Activated T-cell treated with anti-CD3 and anti-CD28 coated beads, Interleukin-2, amount 50 U/mL, for 24 hours (primary cell): ENCODE measurements around the gene C11orf86.
"Not testable (repeated sequence)": the region's sequence is repeated elsewhere in the genome, so short reads cannot be mapped to it uniquely, and the experiment has no call there.

Experiments
- DNase-seq: peaks from one replicate; pipeline ENCODE4 v3.0.0-alpha.2; 2020
- H3K27ac Mint-ChIP-seq: 2 replicates; pipeline ENCODE4 v1.8.0; 2020; ENCODE audit warnings: mild to moderate bottlenecking, mixed read lengths
- H3K27me3 Mint-ChIP-seq: 2 replicates; pipeline ENCODE4 v1.8.0; 2020; ENCODE audit warnings: mixed read lengths
- H3K36me3 Mint-ChIP-seq: 2 replicates; pipeline ENCODE4 v1.8.0; 2020; ENCODE audit warnings: low read depth, mixed read lengths
- H3K4me1 Mint-ChIP-seq: 2 replicates; pipeline ENCODE4 v1.8.0; 2020; ENCODE audit warnings: low read depth, mixed read lengths
- H3K4me3 Mint-ChIP-seq: 2 replicates; pipeline ENCODE4 v1.8.0; 2020; ENCODE audit warnings: mild to moderate bottlenecking, moderate library complexity, mixed read lengths
- H3K9me3 Mint-ChIP-seq: 2 replicates; pipeline ENCODE4 v1.8.0; 2020; ENCODE audit warnings: mixed read lengths

The C11orf86 gene

GRCh38 chr11:66992041-66992440 is 16.9 kb downstream of the C11orf86 start:
- no peak overlapping the region for H3K27ac Mint-ChIP-seq
- H3K9me3 Mint-ChIP-seq, result no peaks in the 10 kb centered on the region
- H3K36me3 Mint-ChIP-seq, result no peaks in the 10 kb centered on the region
- H3K27me3 Mint-ChIP-seq, result peaks cover 26% of the 10 kb centered on the region
- H3K4me1 Mint-ChIP-seq, result no peaks in the 10 kb centered on the region
- no peak for DNase-seq
- H3K4me3 Mint-ChIP-seq, result no peak overlapping the region

GRCh38 chr11:66996609-66997273 is 21.6 kb downstream of the C11orf86 start:
- Mint-ChIP-seq H3K27me3 (peaks cover 16% of the 10 kb centered on the region), H3K4me1 (no peaks in the 10 kb centered on the region), H3K4me3 (no peak overlapping the region), H3K36me3 (no peaks in the 10 kb centered on the region), H3K9me3 (no peaks in the 10 kb centered on the region), H3K27ac (no peak overlapping the region)
- no peak for DNase-seq

- Mint-ChIP-seq H3K27me3 (peaks cover 7% of the 10 kb centered on the region), H3K9me3 (no peaks in the 10 kb centered on the region)
Measured at GRCh38 chr11:66999555-66999954, 24.5 kb downstream of the C11orf86 start.

GRCh38 chr11:67001332-67001731 is 26.2 kb downstream of the C11orf86 start:
- Mint-ChIP-seq H3K4me1 (peaks cover 4% of the 10 kb centered on the region), H3K9me3 (no peaks in the 10 kb centered on the region), H3K4me3 (no peak overlapping the region), H3K27me3 (peaks cover 5% of the 10 kb centered on the region), H3K36me3 (no peaks in the 10 kb centered on the region), H3K27ac (no peak overlapping the region)
- no peak for DNase-seq

More at GRCh38 chr11:66999555-66999954, 24.5 kb downstream of the C11orf86 start:
- Mint-ChIP-seq H3K36me3 (no peaks in the 10 kb centered on the region), H3K27ac (no peak overlapping the region), H3K4me1 (no peaks in the 10 kb centered on the region), H3K4me3 (no peak overlapping the region)
- no peak for DNase-seq

GRCh38 chr11:67002297-67002913 is 27.3 kb downstream of the C11orf86 start:
- Mint-ChIP-seq H3K4me3 (no peak overlapping the region), H3K4me1 (peaks cover 10% of the 10 kb centered on the region), H3K27ac (no peak overlapping the region), H3K27me3 (no peaks in the 10 kb centered on the region), H3K36me3 (no peaks in the 10 kb centered on the region), H3K9me3 (no peaks in the 10 kb centered on the region)
- DNase-seq, result no peak

- peaks cover 10% of the 10 kb centered on the region for H3K4me1 Mint-ChIP-seq
- no peak overlapping the region for H3K27ac Mint-ChIP-seq
- no peaks in the 10 kb centered on the region for H3K36me3 Mint-ChIP-seq
- no peaks in the 10 kb centered on the region for H3K9me3 Mint-ChIP-seq
- DNase-seq, result no peak
- H3K4me3 Mint-ChIP-seq, result no peak overlapping the region
- no peaks in the 10 kb centered on the region for H3K27me3 Mint-ChIP-seq
Measured at GRCh38 chr11:67002921-67003411, 27.9 kb downstream of the C11orf86 start.

GRCh38 chr11:67005200-67005599 is 30.1 kb downstream of the C11orf86 start:
- H3K4me3 Mint-ChIP-seq, result not testable (repeated sequence)

GRCh38 chr11:67006029-67006884 is 31.2 kb downstream of the C11orf86 start:
- DNase-seq, result peak; percentile 46
- H3K27ac Mint-ChIP-seq, result no peak overlapping the region
- H3K4me3 Mint-ChIP-seq, result no peak overlapping the region
- no peaks in the 10 kb centered on the region for H3K27me3 Mint-ChIP-seq
- H3K36me3 Mint-ChIP-seq, result no peaks in the 10 kb centered on the region
- H3K9me3 Mint-ChIP-seq, result no peaks in the 10 kb centered on the region
- H3K4me1 Mint-ChIP-seq, result peaks cover 10% of the 10 kb centered on the region

More at GRCh38 chr11:67005200-67005599, 30.1 kb downstream of the C11orf86 start:
- not testable (repeated sequence) for H3K27ac Mint-ChIP-seq, H3K27me3 Mint-ChIP-seq, H3K9me3 Mint-ChIP-seq, DNase-seq, H3K36me3 Mint-ChIP-seq
- H3K4me1 Mint-ChIP-seq, result peaks cover 10% of the 10 kb centered on the region

- Mint-ChIP-seq H3K4me1 (peaks cover 10% of the 10 kb centered on the region), H3K9me3 (no peaks in the 10 kb centered on the region), H3K36me3 (no peaks in the 10 kb centered on the region), H3K27me3 (no peaks in the 10 kb centered on the region), H3K4me3 (no peak overlapping the region), H3K27ac (no peak overlapping the region)
- no peak for DNase-seq
Measured at GRCh38 chr11:67007126-67007525, 32.0 kb downstream of the C11orf86 start.

- Mint-ChIP-seq H3K9me3 (no peaks in the 10 kb centered on the region), H3K4me1 (peaks cover 8% of the 10 kb centered on the region), H3K27ac (no peak overlapping the region), H3K36me3 (no peaks in the 10 kb centered on the region), H3K4me3 (no peak overlapping the region), H3K27me3 (no peaks in the 10 kb centered on the region)
- no peak for DNase-seq
Measured at GRCh38 chr11:67010296-67010905, 35.3 kb downstream of the C11orf86 start.

GRCh38 chr11:67013511-67014045 is 38.5 kb downstream of the C11orf86 start:
- H3K4me1 Mint-ChIP-seq, result no peaks in the 10 kb centered on the region
- DNase-seq, result no peak
- H3K9me3 Mint-ChIP-seq, result peaks cover under 1% of the 10 kb centered on the region
- H3K4me3 Mint-ChIP-seq, result no peak overlapping the region
- H3K27me3 Mint-ChIP-seq, result peaks cover 6% of the 10 kb centered on the region
- H3K36me3 Mint-ChIP-seq, result no peaks in the 10 kb centered on the region
- no peak overlapping the region for H3K27ac Mint-ChIP-seq

GRCh38 chr11:67014343-67014742 is 39.2 kb downstream of the C11orf86 start:
- no peak overlapping the region for H3K27ac Mint-ChIP-seq
- peaks cover 6% of the 10 kb centered on the region for H3K27me3 Mint-ChIP-seq
- no peak for DNase-seq
- no peaks in the 10 kb centered on the region for H3K36me3 Mint-ChIP-seq
- peaks cover 5% of the 10 kb centered on the region for H3K9me3 Mint-ChIP-seq
- H3K4me1 Mint-ChIP-seq, result no peaks in the 10 kb centered on the region
- no peak overlapping the region for H3K4me3 Mint-ChIP-seq

GRCh38 chr11:67015048-67015447 is 39.9 kb downstream of the C11orf86 start:
- no peaks in the 10 kb centered on the region for H3K36me3 Mint-ChIP-seq
- no peak overlapping the region for H3K4me3 Mint-ChIP-seq
- H3K27me3 Mint-ChIP-seq, result peaks cover 8% of the 10 kb centered on the region
- H3K27ac Mint-ChIP-seq, result no peak overlapping the region
- H3K9me3 Mint-ChIP-seq, result peaks cover 5% of the 10 kb centered on the region
- no peaks in the 10 kb centered on the region for H3K4me1 Mint-ChIP-seq
- DNase-seq, result no peak

- H3K27ac Mint-ChIP-seq, result no peak overlapping the region
- H3K4me1 Mint-ChIP-seq, result peaks cover 5% of the 10 kb centered on the region
- H3K36me3 Mint-ChIP-seq, result no peaks in the 10 kb centered on the region
- no peak overlapping the region for H3K4me3 Mint-ChIP-seq
- peaks cover 22% of the 10 kb centered on the region for H3K27me3 Mint-ChIP-seq
- no peak for DNase-seq
- H3K9me3 Mint-ChIP-seq, result peaks cover 5% of the 10 kb centered on the region
Measured at GRCh38 chr11:67016550-67016949, 41.4 kb downstream of the C11orf86 start.
